Esophagus squamous epithelium (tissue), 4 donors: ENCODE data around the gene GJB5.

ENCODE experiments used
- POLR2A ChIP-seq, 4 donors: fragments of 450-650 bp; IDR thresholded peaks; one replicate each; pipeline ENCODE4 v1.6.1; 2017; ENCODE audit warnings: antibody characterized with exemption in 4 of 4, mild to moderate bottlenecking in 4 of 4, moderate library complexity in 3 of 4
- TF ChIP-seq, protein P1 (sequence below), 6 experiments: fragments of 450-650 bp in 4 of 6; fragments of 200-600 bp in 2 of 6; sonication (generic) in 2 of 6; IDR thresholded peaks; one replicate each; pipeline ENCODE4 v1.5.1; 2016 to 2019; ENCODE audit warnings: antibody characterized with exemption in 6 of 6, mild to moderate bottlenecking in 4 of 6, moderate library complexity in 4 of 6

DNA sequence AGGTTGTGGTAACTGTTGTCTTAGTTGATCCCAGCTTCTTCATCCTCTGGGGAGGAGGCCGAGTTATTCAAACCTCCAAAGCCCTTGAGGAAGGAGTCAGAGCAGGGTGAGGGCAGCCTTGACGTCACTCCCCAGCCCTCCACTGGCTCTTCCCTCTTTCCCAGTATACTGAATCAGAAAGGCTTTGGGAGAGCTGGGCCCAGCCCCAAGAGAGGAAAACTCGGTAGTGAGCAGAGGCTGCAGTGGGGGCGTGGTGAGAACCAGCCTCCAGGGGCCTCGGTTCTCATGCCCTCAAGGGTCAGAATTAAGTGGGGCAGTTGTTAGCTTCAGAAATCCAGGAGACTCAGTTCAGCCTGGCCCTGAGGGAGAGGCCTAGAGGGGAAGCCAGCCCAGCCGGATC lies 36.1 kb downstream of the GJB5 start:
- TF ChIP-seq, protein P1, sequence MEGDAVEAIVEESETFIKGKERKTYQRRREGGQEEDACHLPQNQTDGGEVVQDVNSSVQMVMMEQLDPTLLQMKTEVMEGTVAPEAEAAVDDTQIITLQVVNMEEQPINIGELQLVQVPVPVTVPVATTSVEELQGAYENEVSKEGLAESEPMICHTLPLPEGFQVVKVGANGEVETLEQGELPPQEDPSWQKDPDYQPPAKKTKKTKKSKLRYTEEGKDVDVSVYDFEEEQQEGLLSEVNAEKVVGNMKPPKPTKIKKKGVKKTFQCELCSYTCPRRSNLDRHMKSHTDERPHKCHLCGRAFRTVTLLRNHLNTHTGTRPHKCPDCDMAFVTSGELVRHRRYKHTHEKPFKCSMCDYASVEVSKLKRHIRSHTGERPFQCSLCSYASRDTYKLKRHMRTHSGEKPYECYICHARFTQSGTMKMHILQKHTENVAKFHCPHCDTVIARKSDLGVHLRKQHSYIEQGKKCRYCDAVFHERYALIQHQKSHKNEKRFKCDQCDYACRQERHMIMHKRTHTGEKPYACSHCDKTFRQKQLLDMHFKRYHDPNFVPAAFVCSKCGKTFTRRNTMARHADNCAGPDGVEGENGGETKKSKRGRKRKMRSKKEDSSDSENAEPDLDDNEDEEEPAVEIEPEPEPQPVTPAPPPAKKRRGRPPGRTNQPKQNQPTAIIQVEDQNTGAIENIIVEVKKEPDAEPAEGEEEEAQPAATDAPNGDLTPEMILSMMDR (IDR thresholded peaks at IDR 0.05), result no peak
- no peak for TF ChIP-seq POLR2A (IDR thresholded peaks at IDR 0.05)
